Fibroblast of villous mesenchyme (primary cell): ENCODE data around the gene SNPH. TPM values are rescaled to one million over a fixed set of nuclear protein-coding genes. Genes with fewer than 3 reads are reported as not detected.

Experiments used
- DNase-seq: peaks from one replicate; pipeline ENCODE4 v3.0.0-alpha.2; 2010; ENCODE audit warnings: low read depth
- H3K4me3 ChIP-seq: 2 replicates; pipeline ENCODE4 v1.5.1; 2011; ENCODE audit warnings: low read depth, mild to moderate bottlenecking, low read length
- total RNA-seq: library from RNA; depleted of rRNA; stranded (reverse); fragments of >200 nt; gene quantifications from 2 replicates; pipeline ENCODE4 v1.2.3, GENCODE V29; 2012
- TF ChIP-seq, protein P1 (sequence below): IDR thresholded peaks from 2 replicates; pipeline ENCODE4 v1.5.1; 2012; ENCODE audit warnings: low read depth, mild to moderate bottlenecking, low read length; ENCODE audit not compliant: insufficient read depth

SNPH gene
- total RNA-seq, 1 donor, result 10.8 TPM

DNA sequence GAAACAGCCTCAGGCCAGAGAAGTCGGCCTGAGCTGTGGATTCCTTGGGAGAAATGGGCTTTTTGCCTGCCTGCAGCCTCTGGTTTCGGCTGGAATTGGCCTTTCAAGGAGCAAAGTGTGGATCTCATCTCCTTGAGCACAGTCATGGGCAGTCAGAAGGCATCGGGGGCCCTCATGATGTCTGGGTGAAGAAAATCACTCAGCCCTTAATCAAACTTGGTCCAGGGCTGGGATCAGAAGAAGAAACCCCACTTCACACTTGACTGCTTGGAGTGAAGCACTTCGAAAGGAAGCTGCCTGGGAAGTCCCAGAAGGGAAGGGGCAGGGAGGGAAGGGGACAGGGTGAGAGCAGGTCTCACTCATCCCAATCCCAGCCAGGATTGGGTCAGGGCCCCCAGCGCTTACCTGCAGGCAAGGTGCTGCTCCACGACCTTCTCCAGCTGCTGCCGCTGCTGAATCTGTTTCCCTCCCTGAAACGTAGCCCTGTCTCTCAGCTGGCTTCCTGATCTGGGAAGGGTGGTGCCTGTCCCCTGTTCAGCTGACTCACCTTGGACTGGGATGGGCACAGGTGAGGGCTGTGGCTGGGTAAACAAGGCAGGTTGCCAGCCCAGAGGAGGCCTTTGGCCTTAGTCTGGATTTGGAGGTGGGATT lies 62.7 kb downstream of the SNPH start, which contains the start of gene SDCBP2:
SDCBP2 (minus strand) TSS at position 460 of the 651 bp plus-strand sequence. CDS start 8,723 bp downstream, outside the sequence.
- DNase-seq, result no peak
- no peak within 1 kb of the TSS for H3K4me3 ChIP-seq

DNA sequence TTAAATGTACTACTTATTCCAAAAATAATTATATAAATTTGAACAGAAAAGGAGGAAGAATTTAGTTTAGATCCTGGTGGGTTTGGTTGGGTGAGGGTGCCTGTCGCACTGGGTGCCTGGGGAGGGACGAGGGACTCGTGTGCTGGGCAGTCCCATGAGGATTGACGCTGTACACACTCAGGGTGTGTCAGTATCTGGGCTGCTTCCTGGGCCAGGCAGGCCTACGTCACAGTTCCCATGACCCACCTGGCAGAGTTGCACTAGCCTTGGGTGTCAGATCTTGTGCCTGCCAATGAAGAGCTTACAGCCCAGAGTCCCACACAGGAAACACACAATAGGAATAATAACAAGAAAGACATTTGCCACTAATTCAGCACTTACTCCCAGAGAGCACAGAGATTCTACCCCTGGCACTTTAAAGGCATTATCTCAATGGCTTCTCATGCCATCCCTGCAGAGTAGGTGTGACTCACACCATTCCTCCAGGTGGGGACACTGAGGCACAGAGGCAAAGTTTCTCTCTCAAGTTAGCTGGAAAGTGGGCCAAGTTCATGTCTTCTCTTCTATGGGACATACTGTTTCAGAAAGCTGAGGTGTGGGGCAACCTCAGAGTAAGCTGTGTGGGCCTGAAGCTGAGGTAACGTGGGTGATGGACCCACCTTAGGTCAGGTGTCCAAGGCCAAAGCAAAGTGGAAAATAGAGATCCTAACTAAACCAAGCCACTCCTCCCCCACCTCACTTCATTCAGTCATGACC lies 64.2 kb downstream of the SNPH start:
- no peak overlapping the region for H3K4me3 ChIP-seq
- TF ChIP-seq, protein P1, sequence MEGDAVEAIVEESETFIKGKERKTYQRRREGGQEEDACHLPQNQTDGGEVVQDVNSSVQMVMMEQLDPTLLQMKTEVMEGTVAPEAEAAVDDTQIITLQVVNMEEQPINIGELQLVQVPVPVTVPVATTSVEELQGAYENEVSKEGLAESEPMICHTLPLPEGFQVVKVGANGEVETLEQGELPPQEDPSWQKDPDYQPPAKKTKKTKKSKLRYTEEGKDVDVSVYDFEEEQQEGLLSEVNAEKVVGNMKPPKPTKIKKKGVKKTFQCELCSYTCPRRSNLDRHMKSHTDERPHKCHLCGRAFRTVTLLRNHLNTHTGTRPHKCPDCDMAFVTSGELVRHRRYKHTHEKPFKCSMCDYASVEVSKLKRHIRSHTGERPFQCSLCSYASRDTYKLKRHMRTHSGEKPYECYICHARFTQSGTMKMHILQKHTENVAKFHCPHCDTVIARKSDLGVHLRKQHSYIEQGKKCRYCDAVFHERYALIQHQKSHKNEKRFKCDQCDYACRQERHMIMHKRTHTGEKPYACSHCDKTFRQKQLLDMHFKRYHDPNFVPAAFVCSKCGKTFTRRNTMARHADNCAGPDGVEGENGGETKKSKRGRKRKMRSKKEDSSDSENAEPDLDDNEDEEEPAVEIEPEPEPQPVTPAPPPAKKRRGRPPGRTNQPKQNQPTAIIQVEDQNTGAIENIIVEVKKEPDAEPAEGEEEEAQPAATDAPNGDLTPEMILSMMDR, result no peak
- DNase-seq, result peak; percentile 72

More for the DNA sequence above, 62.7 kb downstream of the SNPH start, which contains the start of gene SDCBP2:
- TF ChIP-seq, protein P1, result no peak

DNA sequence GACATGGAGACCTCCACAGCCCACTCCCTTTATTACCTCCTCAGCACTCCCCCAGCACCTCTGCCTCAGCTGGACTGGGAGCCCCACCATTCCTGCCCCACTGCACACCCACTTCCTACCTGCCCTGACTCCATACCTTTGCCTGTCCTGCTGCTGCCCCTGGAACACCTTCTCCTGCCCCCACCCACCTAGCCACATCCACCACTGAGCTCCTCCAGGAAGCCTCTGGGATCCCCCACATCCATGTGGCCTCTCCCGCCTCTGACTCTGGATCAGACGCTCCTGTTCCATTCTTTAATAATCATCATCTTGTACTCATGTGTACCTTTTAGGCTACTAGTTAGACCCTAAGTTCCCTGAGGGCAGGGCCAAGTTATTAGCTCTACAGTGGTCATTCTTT lies 65.0 kb downstream of the SNPH start:
- TF ChIP-seq, protein P1, result no peak
- no peak for DNase-seq

DNA sequence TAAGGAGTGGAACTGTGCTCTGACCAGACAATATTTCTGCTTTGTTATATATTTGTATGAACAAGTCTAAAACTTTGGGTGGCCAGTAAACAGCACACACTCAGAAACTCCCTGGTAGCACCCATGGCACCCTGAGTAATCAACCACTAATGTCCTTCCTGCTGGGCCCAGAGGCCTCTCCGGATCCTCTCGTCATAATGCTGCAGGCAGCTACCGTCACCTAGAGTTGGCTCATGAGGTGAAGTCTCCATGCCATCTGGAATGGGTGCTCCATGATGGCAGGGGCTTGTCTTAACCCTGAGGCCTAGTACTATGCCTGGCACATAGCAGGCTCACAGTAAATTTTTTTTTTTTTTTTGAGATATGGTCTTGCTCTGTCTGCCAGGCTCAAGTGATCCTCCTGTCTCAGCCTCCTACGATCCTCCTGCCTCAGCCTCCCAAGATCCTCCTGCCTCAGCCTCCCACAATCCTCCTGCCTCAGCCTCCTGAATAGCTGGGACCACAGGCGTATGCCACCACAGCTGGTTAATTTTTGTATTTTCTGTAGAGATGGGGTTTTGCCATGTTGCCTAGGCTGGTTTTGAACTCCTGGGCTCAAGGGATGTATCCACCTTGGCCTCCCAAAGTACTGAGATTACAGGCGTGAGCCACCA lies 65.8 kb downstream of the SNPH start:
- no peak overlapping the region for H3K4me3 ChIP-seq
- TF ChIP-seq, protein P1, result no peak
- no peak for DNase-seq

More for the DNA sequence above, 65.0 kb downstream of the SNPH start:
- H3K4me3 ChIP-seq, result no peak overlapping the region

DNA sequence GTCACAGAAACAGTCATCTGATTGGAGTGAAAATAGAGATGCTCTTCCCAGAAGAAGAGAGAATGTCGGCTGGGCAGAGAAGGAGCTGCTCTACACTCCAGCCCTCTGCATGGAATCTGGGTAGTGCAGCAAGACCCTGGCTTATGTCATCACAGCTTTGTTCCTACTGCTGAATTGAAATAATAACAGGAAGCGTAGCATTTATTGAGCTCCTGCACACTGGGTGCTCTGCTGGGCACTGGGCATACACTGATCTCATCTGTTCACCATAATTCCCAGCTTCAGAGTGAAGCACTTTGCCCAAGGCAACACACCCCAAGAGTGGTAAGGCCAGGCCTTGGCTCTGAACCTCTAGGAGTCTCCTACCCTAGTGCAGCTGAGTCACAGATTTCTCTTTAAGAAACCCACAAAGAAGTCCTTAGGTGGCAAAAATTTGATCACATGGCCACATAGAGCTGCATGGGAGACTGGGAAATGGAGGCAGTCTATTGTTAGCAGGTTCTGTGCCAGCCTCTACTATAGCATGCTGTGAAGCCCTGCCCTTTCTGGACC lies 66.7 kb downstream of the SNPH start:
- no peak overlapping the region for H3K4me3 ChIP-seq
- DNase-seq, result no peak
- TF ChIP-seq, protein P1, result no peak

DNA sequence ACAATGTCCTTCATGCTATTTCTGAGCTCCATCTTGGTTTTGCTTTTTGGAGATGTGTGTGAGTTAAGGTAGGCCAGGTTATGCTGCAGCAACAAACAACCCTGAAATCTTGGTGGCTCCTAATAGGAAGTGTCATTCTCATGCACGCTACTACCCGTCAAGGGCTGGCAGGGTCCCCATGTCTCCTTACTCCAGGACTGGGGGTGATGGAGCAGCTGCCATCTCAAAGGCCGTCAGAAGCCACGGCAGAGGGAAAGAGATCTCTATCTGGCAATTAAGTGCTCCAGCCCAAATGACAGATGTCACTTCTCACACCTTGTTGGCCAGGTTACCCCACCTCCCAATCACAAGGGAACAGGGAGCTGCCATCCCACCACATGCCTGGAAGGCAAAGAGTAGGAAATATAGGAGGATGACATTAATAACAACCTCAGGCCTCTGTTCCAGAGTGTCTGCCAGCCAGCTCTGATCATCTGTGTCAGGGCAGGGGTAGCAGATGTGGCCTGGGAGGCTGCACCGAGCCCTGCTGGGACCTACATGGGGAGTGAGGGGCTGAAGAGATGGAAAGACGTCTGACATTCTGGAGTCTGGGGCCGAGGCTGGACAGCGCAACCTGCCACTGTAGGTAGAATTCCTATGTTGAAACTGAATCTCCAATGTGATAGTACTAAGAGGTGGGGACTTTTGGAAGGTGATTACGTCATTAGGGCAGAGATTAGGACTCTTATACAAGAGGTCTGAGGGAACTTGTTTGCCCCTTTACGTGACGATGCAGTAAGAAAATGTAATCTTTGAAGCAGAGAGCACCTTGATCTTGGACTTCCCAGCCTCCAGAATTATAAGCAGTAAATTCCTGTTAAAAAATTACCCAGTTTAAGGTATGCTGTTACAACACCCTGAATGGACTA lies 67.6 kb downstream of the SNPH start:
- TF ChIP-seq, protein P1, result no peak
- no peak for DNase-seq
- H3K4me3 ChIP-seq, result no peak overlapping the region
